WTC11 (cell line): ENCODE data around the gene CAMTA1.

Experiments used
- CBFB ChIP-seq: sonication (generic); formaldehyde crosslinking; IDR thresholded peaks from 2 replicates; pipeline ENCODE4 v1.8.1; 2022; ENCODE audit warnings: mild to moderate bottlenecking, low read depth, missing genetic modification reagents
- CTCF ChIP-seq: fragments of 200-600 bp; IDR thresholded peaks from 2 replicates; pipeline ENCODE4 v1.8.0; 2022; ENCODE audit warnings: antibody characterized with exemption
- E2F4 ChIP-seq: sonication (generic); formaldehyde crosslinking; IDR thresholded peaks from 2 replicates; pipeline ENCODE4 v1.8.1; 2022; ENCODE audit warnings: low read depth, mild to moderate bottlenecking, moderate library complexity, missing genetic modification reagents, borderline replicate concordance
- ESRRA ChIP-seq: sonication (generic); formaldehyde crosslinking; IDR thresholded peaks from 2 replicates; pipeline ENCODE4 v1.8.1; 2022; ENCODE audit warnings: mild to moderate bottlenecking, missing genetic modification reagents, borderline replicate concordance
- OVOL2 ChIP-seq: fragments of 250-450 bp; sonication (Bioruptor Pico); IDR thresholded peaks from 2 replicates; pipeline ENCODE4 v1.9.0; 2021; ENCODE audit warnings: mild to moderate bottlenecking, borderline replicate concordance
- TCF7 ChIP-seq: sonication (generic); formaldehyde crosslinking; IDR thresholded peaks from 2 replicates; pipeline ENCODE4 v1.8.0; 2022; ENCODE audit warnings: mild to moderate bottlenecking, low read depth, missing genetic modification reagents, moderate library complexity
- USF1 ChIP-seq: sonication (generic); formaldehyde crosslinking; IDR thresholded peaks from 2 replicates; pipeline ENCODE4 v1.8.0; 2022; ENCODE audit warnings: mild to moderate bottlenecking, missing genetic modification reagents
- ZBTB21 ChIP-seq: sonication (generic); formaldehyde crosslinking; IDR thresholded peaks from 2 replicates; pipeline ENCODE4 v1.8.1; 2023; ENCODE audit warnings: mild to moderate bottlenecking, missing genetic modification reagents, borderline replicate concordance
- ZMAT4 ChIP-seq: fragments of 250-450 bp; sonication (Bioruptor Pico); IDR thresholded peaks from 2 replicates; pipeline ENCODE4 v1.9.0; 2021; ENCODE audit warnings: mild to moderate bottlenecking
- ZNF232 ChIP-seq: sonication (generic); formaldehyde crosslinking; IDR thresholded peaks from 2 replicates; pipeline ENCODE4 v1.8.0; 2022; ENCODE audit warnings: mild to moderate bottlenecking, missing genetic modification reagents

- TF ChIP-seq ZMAT4 (CRISPR knock-in tag) (no peak), CTCF (no peak), ESRRA (no peak), E2F4 (CRISPR knock-in tag) (no peak), USF1 (CRISPR knock-in tag) (no peak), OVOL2 (CRISPR knock-in tag) (no peak), ZBTB21 (no peak), TCF7 (CRISPR knock-in tag) (no peak), ZNF232 (no peak), CBFB (CRISPR knock-in tag) (no peak)
These were observed 183.9 kb downstream of the CAMTA1 start for GRCh38 chr1:6969106-6969505.
